ENCODE results near the gene NECTIN4.

GRCh38 chr1:161095230-161095629, 5.9 kb upstream of the NECTIN4 start:
- no peak for TF ChIP-seq CTCF (IDR thresholded peaks at IDR 0.05 in 4 of 5, conservative IDR thresholded peaks at IDR 0.05 in 1 of 5)
- no peak for TF ChIP-seq POLR2A (IDR thresholded peaks at IDR 0.05)

Data from gastrocnemius medialis (tissue), 4 donors.